ENCODE results near the gene FYTTD1.
A peak's percentile ranks its signal among the peaks of the same experiment; 100 is the strongest.
"Not testable (repeated sequence)": the region's sequence is repeated elsewhere in the genome, so short reads cannot be mapped to it uniquely, and the experiment has no call there.

The FYTTD1 gene

GRCh38 chr3:197749601-197750395 is at the start of gene FYTTD1:
Gene FYTTD1, plus strand, starts transcription at chr3:197749883. Its CDS starts 89 bp downstream, at chr3:197749972.
- peak; percentile 74 for DNase-seq

GRCh38 chr3:197700095-197700494 is 49.6 kb upstream of the FYTTD1 start:
- no peak for DNase-seq

GRCh38 chr3:197701841-197702240 is 47.8 kb upstream of the FYTTD1 start:
- DNase-seq, result no peak

GRCh38 chr3:197706658-197707057 is 43.0 kb upstream of the FYTTD1 start:
- DNase-seq, result no peak

- no peak for DNase-seq
These were observed 40.5 kb upstream of the FYTTD1 start for GRCh38 chr3:197709135-197709534.

- DNase-seq, result not testable (repeated sequence)
These were observed 38.7 kb upstream of the FYTTD1 start for GRCh38 chr3:197710965-197711364.

GRCh38 chr3:197711973-197712707 is 37.5 kb upstream of the FYTTD1 start:
- DNase-seq, result peak; percentile 79

GRCh38 chr3:197713477-197713822 is 36.2 kb upstream of the FYTTD1 start:
- DNase-seq, result no peak

GRCh38 chr3:197714251-197714650 is 35.4 kb upstream of the FYTTD1 start:
- no peak for DNase-seq

GRCh38 chr3:197718891-197719290 is 30.8 kb upstream of the FYTTD1 start:
- no peak for DNase-seq

GRCh38 chr3:197720694-197721093 is 29.0 kb upstream of the FYTTD1 start:
- no peak for DNase-seq

GRCh38 chr3:197722734-197723133 is 26.9 kb upstream of the FYTTD1 start:
- no peak for DNase-seq

- DNase-seq, result not testable (repeated sequence)
These were observed 21.8 kb upstream of the FYTTD1 start for GRCh38 chr3:197727878-197728277.

GRCh38 chr3:197728487-197728886 is 21.2 kb upstream of the FYTTD1 start:
- no peak for DNase-seq

GRCh38 chr3:197730200-197730599 is 19.5 kb upstream of the FYTTD1 start:
- no peak for DNase-seq

- DNase-seq, result not testable (repeated sequence)
These were observed 18.9 kb upstream of the FYTTD1 start for GRCh38 chr3:197730770-197731169.

GRCh38 chr3:197731483-197731882 is 18.2 kb upstream of the FYTTD1 start:
- not testable (repeated sequence) for DNase-seq

- no peak for DNase-seq
These were observed 16.6 kb upstream of the FYTTD1 start for GRCh38 chr3:197733042-197733441.

- DNase-seq, result no peak
These were observed 14.9 kb upstream of the FYTTD1 start for GRCh38 chr3:197734667-197735318.

- DNase-seq, result no peak
These were observed 13.6 kb upstream of the FYTTD1 start for GRCh38 chr3:197736010-197736490.

- DNase-seq, result peak; percentile 96
These were observed 13.0 kb upstream of the FYTTD1 start, which contains the start of gene RUBCN for GRCh38 chr3:197736491-197737318. Gene RUBCN, minus strand, starts transcription at chr3:197736904. Its CDS starts 185 bp downstream, at chr3:197736719.

GRCh38 chr3:197737319-197737649 is 12.4 kb upstream of the FYTTD1 start:
- DNase-seq, result no peak
